ENCODE results near the gene SAMD7.

GRCh38 chr3:169901453-169901852, 9.9 kb upstream of the SAMD7 start:
- no peak for TF ChIP-seq CTCF (IDR thresholded peaks at IDR 0.05)
- TF ChIP-seq POLR2A (IDR thresholded peaks at IDR 0.05) = no peak

Measured in prostate gland (tissue), 2 donors.